HG03103 (cell line): ENCODE data around the gene SHC1.
"Not testable (repeated sequence)": the region's sequence is repeated elsewhere in the genome, so short reads cannot be mapped to it uniquely, and the experiment has no call there.

Experiments used
- ATAC-seq: cut with Tn5 transposase; IDR thresholded peaks from one replicate; pipeline ENCODE4 v1.9.1; 2021; ENCODE audit warnings: low read depth; ENCODE audit not compliant: unreplicated experiment

The SHC1 gene

DNA sequence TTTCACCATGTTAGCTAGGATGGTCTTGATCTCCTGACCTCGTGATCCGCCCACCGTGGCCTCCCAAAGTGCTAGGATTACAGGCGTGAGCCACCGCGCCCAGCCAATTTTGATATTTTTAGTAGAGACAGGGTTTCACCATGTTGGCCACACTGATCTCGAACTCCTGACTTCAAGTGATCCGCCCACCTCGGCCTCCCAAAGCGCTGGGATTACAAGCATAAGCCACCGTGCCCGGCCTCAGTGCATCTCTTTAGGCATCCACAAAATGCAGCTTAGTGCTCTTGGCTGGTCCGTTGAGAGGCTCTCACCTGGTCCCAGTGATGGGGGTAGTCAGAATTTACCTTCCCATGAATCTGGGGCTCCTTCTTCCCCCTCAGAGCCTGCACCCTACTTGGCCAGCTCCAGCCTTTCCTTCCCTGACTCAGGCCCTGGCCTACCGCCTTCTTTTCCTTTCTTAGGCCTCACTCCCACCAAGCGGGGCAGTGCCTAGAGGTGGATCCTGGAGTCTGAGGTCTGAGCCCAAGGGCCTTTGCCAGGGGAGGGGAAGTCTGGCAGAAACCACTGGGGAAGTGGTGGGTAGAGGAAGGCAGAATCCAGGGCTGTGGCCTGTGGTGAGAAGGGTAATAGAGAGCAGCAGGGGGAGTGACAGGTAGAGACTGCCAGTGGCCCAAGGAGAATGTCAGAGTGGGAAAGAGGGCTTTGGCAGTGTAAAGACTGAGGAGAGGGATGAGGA, 26.6 kb upstream of the SHC1 start:
- no peak for ATAC-seq

GRCh38 chr1:154995301-154995983, 24.9 kb upstream of the SHC1 start:
- not testable (repeated sequence) for ATAC-seq

DNA sequence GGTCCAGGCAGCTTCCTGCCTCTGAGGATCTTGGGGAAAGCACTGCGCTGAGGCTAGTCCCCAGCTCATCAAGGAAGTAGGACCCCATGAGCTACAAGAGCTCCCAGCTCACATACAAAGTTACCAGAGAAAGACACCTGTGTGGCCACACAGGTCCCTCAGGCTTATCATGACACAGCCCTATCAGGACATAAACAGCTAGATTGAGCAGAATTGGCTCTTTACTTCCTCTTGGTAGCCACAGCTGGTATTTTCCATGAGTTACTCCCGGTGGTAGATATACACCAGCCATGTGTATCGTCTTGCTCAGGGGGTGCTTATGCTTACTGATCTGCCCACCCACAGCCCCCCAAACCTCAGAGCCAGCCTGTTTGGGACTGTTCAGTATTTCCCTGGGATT, 24.0 kb upstream of the SHC1 start:
- ATAC-seq: no peak

- no peak for ATAC-seq
Observed at GRCh38 chr1:154994269-154994587, 23.7 kb upstream of the SHC1 start.

DNA sequence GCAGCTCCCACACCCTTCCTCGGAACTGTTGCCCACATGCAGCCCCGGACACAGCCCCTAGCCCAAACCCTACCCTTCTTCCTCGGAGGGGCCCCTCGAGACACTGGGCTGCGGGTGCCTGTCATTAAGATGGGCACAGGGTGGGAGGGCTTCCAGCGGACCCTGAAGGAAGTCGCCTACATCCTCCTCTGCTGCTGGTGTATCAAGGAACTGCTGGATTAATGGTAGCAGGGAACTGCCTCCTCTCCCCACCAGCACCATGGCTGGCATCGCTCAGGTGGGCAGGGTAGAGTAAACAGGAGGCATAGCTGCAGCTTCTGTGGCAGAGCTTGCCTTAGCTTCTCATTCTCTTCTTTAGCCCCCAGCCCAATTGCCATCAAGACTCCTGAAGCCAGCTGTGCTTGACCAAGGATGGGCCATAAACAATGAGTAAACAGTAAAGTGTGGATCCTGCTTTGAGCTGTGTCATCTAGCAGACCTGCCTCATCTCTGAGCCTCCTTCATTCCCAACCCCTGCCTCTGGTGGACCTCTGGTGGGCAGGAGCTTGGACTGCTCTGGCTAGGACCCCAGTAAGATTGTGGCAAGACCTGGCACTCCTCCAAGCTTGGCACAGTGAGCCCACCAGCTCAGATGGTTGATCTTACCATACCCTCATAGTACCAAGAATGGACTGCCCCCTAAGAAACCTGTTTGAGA, 23.2 kb upstream of the SHC1 start, which contains the start of gene LENEP:
LENEP (plus strand) TSS at position 15 of the 697 bp plus-strand sequence; CDS start at position 37, 22 bp downstream.
- no peak for ATAC-seq

DNA sequence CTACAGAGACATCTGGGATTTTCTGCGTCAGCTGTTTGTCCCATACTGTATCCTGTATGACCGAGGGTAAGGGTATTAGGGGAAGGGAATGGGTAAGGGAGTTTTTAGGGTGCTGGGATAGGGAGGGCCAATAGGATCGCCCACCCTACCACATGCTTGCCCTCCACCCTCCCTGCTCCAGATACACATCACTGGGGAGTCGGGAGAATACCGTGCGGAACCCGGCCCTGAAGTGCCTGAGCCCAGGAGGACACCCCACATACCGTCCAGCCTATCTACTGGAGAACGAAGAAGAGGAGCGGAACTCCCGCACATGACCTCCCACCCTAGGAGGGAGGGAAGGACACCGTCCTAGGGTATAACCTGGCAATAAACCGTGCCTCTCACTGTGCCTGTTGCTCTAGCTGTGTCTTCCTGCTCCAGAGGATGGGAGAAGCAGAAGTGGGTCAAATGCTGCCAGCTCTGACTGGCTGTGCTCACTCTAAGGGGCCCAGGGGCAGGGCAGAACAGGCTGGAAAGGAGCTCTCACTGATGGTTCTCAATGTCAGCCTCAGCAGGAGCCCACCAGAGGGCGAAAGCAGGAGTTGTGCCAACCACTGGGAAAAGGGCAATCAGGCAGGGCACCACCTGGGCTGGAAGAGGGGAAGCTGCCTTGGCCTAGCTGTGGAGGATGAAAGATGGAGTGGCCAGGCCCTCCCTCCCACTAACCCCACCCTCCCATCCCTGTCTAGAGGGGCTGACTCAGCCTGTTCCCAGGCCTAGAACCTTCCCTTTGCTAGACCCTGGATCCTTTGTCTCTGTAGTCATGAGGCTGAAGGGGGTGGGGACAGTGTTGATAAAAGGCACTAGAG, 22.4 kb upstream of the SHC1 start:
- ATAC-seq: no peak

GRCh38 chr1:154990276-154990675, 19.7 kb upstream of the SHC1 start:
- ATAC-seq: no peak

DNA sequence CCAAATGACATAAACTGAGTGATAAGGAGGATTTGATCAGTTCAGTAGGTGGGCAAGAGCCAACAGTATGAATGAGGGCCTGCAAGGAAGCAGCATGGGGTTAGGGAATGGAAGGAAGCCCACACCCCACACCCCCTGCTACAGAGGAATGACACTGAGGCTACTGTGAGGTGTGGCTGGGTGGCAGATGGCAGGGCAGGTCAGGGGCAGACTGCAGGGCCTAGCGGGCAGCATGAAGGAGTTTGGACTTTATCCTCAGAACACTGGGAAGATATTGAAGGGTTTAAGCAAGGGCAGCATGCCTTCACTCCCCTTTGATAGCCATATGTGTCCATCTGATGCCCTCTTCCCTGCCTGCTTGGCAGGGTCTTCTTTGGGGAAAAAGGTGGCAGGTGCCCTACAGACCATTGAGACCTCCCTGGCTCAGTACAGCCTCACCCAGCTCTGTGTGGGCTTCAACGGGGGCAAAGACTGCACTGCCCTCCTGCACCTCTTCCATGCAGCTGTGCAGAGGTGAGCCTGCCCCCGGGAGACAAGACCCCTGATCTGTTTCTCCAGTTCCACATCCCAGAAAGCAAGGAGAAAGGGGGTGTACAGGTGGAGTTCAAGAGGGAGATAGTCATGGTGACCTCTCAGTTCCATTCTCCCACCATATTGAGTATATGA, 18.8 kb upstream of the SHC1 start:
- ATAC-seq: no peak

- ATAC-seq: no peak
Observed at GRCh38 chr1:154988058-154988954, 17.8 kb upstream of the SHC1 start.

GRCh38 chr1:154987326-154987725, 16.8 kb upstream of the SHC1 start:
- no peak for ATAC-seq

GRCh38 chr1:154986736-154987135, 16.2 kb upstream of the SHC1 start:
- ATAC-seq: not testable (repeated sequence)

- ATAC-seq: no peak
Observed at GRCh38 chr1:154983776-154984466, 13.4 kb upstream of the SHC1 start.

DNA sequence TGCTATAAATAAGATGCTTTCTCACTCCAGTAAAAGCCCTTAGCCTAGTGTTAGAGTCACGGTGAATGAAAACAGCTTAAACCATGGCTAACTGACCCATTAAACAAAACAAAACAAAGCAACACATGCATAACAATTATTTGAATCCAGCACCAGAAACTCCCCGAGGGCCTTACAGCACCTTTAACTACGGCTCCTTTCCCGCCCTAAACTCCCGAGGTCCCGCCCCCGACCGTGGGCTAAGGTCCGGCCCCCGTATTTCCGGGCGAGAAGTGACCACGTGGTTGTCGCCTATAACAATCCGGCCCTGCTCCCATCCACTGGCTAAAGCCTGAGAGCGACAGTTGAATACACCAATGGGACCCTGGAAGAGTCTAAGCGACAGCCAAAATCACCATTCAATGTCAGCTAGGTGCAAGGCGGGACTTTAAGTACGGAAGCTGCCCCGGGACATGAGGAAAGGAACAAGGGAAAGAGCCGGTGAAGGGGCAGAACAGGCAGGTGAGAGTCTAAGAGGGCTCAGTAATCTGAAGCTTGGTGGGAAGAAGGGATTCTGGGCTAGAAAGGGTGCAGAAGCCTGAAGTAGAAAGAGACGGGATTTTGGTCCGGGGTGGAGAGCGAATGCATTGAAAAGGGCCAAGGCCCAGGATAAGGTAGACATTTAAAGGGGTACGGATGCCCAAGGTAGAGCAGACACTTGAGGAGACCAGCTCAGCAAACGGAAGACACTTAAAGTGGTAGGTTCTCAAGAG, 12.5 kb upstream of the SHC1 start, which contains the start of gene FLAD1:
FLAD1 (plus strand) TSS at position 448 of the 752 bp plus-strand sequence. CDS start 351 bp downstream, outside the sequence.
- peak; percentile 95 for ATAC-seq

DNA sequence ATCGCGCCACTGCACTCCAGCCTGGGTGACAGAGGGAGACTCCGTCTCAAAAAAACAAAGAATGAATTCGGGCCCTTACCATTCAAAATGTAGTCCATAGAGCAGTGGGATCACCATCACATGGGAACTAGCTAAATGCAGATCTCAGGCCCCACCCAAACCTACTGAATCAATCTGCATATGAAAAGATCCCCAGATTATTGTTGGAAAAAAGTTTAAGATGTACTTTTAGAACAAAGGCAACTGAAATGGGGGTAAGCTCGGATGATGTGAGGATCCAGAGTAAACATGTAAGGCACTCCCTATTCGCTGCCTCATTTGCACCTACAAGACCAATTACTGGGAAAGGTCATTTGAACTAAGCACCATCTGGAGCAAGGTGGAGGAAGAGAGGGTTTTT, 11.8 kb upstream of the SHC1 start:
- ATAC-seq: no peak

GRCh38 chr1:154978360-154978759, 7.8 kb upstream of the SHC1 start:
- ATAC-seq: no peak

DNA sequence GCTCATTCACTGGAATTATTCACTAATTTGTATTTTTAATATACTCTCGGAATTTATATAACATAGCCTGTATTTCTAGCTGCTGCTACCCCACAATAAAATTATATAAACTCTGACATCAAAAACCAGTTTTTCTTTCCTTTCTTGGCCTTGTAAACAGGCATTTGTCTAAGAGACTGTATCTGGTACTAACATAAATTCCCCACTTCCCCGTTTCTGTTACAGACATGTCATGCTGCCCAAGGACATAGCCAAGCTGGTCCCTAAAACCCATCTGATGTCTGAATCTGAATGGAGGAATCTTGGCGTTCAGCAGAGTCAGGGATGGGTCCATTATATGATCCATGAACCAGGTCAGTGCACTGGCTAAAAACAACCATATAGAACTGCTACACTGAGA, 7.2 kb upstream of the SHC1 start:
- not testable (repeated sequence) for ATAC-seq

DNA sequence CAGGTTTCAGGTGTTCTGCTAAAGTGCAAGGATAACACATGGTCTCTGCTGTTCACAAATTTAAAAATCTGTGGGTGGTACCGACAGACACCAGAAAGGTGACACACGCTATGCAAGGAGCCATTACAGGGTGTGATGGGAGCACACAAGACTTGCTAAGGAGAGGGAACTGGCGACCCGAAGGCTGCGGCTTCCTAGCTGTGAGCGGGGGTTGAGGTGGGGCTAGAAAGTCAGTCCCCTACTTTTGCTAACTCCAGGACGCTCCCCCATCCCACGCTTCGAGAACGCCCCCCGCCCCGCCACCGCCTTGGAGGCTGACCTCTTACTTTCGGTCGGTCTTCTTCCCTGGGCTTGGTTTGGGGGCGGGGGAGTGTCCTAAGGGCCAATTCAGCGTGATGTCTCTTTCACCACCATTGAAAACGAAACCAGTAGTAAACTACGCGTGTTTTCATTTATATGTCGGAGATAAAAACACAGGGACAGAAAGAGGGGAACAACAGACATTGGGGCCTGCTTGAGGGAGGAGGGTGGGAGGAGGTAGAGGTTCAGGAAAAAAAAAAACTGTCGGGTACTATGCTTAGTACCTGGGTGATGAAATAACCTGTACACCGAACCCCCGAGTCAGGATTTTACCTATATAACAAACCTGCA, 5.0 kb upstream of the SHC1 start:
- ATAC-seq: no peak
